Neural cell (in vitro differentiated cells): ENCODE measurements around the gene RAB40C. TPM values are rescaled to one million over a fixed set of nuclear protein-coding genes. Genes with fewer than 3 reads are reported as not detected.

Experiments
- H2AFZ ChIP-seq: fragments of 200-600, 300-800 bp; sonication (generic), shearing (Covaris generic); 2 replicates; pipeline ENCODE4 v1.6.0; 2014; ENCODE audit warnings: low read depth, mild to moderate bottlenecking, antibody characterized with exemption, low read length, moderate library complexity
- H3F3A ChIP-seq: fragments of 200-600 bp; shearing (Covaris generic); 2 replicates; pipeline ENCODE4 v1.6.1; 2016; ENCODE audit warnings: mild to moderate bottlenecking, moderate library complexity, mixed read lengths, antibody characterized with exemption, low read length; ENCODE audit not compliant: insufficient read depth, poor library complexity, severe bottlenecking
- H3K27ac ChIP-seq: fragments of 200-600, 300-800 bp; sonication (generic), shearing (Covaris generic); 2 replicates; pipeline ENCODE4 v1.5.1; 2014; ENCODE audit warnings: mild to moderate bottlenecking, low read length, moderate library complexity
- H3K27me3 ChIP-seq: fragments of 300-800, 200-600 bp; sonication (generic), shearing (Covaris generic); 2 replicates; pipeline ENCODE4 v1.6.0; 2014; ENCODE audit warnings: mild to moderate bottlenecking, low read depth, low read length, moderate library complexity; ENCODE audit not compliant: insufficient read depth
- H3K36me3 ChIP-seq: fragments of 300-800, 200-600 bp; sonication (generic), shearing (Covaris generic); 2 replicates; pipeline ENCODE4 v1.5.1; 2014; ENCODE audit warnings: mild to moderate bottlenecking, antibody characterized with exemption, low read length, moderate library complexity; ENCODE audit not compliant: insufficient read depth
- H3K4me2 ChIP-seq: fragments of 300-800, 200-600 bp; sonication (generic), shearing (Covaris generic); 2 replicates; pipeline ENCODE4 v1.6.0; 2014; ENCODE audit warnings: mild to moderate bottlenecking, low read length
- H3K4me3 ChIP-seq: fragments of 300-800, 200-600 bp; sonication (generic), shearing (Covaris generic); 2 replicates; pipeline ENCODE4 v1.5.1; 2014; ENCODE audit warnings: mild to moderate bottlenecking, low read length, moderate library complexity
- H3K79me2 ChIP-seq: fragments of 200-600 bp; shearing (Covaris generic); replicated peaks from 2 replicates; pipeline ENCODE4 v1.6.0; 2014; ENCODE audit warnings: mild to moderate bottlenecking, low read length, moderate library complexity; ENCODE audit not compliant: insufficient read depth
- H3K9ac ChIP-seq: fragments of 300-800, 200-600 bp; sonication (generic), shearing (Covaris generic); 2 replicates; pipeline ENCODE4 v1.6.1; 2016; ENCODE audit warnings: mild to moderate bottlenecking, low read length, mixed read lengths
- H3K9me2 ChIP-seq: fragments of 200-600 bp; shearing (Covaris generic); 2 replicates; pipeline ENCODE4 v1.6.1; 2016; ENCODE audit warnings: mild to moderate bottlenecking, low read length, mixed read lengths; ENCODE audit not compliant: insufficient read depth
- H3K9me3 ChIP-seq: fragments of 200-600, 300-800 bp; sonication (generic), shearing (Covaris generic); 2 replicates; pipeline ENCODE4 v1.6.1; 2016; ENCODE audit warnings: mild to moderate bottlenecking, mixed run types, low read length, moderate library complexity, mixed read lengths
- H4K20me1 ChIP-seq: fragments of 200-600 bp; shearing (Covaris generic); 2 replicates; pipeline ENCODE4 v1.6.1; 2016; ENCODE audit warnings: mild to moderate bottlenecking, mixed run types; ENCODE audit not compliant: insufficient read depth
- EP300 ChIP-seq: fragments of 450-650 bp; conservative IDR thresholded peaks from 2 replicates; pipeline ENCODE4 v1.6.1; 2014; ENCODE audit warnings: antibody characterized with exemption, mild to moderate bottlenecking, moderate library complexity; ENCODE audit not compliant: poor library complexity, severe bottlenecking
- EZH2 ChIP-seq: fragments of 200-600, 300-800 bp; shearing (Covaris generic), sonication (generic); IDR thresholded peaks from 2 replicates; pipeline ENCODE4 v1.6.1; 2014; ENCODE audit warnings: antibody characterized with exemption, low read length, borderline replicate concordance, mild to moderate bottlenecking; ENCODE audit not compliant: insufficient read depth, poor library complexity, severe bottlenecking
- POLR2AphosphoS5 ChIP-seq: IDR thresholded peaks from 2 replicates; pipeline ENCODE4 v1.6.1; 2012
- RAD21 ChIP-seq: fragments of 450-650 bp; conservative IDR thresholded peaks from 2 replicates; pipeline ENCODE4 v1.6.1; 2014; ENCODE audit warnings: antibody characterized with exemption, mild to moderate bottlenecking, moderate library complexity
- REST ChIP-seq: IDR thresholded peaks from 2 replicates; pipeline ENCODE4 v1.6.1; 2012; ENCODE audit warnings: borderline replicate concordance
- SMC3 ChIP-seq: fragments of 450-650 bp; conservative IDR thresholded peaks from 2 replicates; pipeline ENCODE4 v1.6.1; 2014; ENCODE audit warnings: antibody characterized with exemption, mild to moderate bottlenecking, moderate library complexity; ENCODE audit not compliant: poor library complexity
- TAF1 ChIP-seq: IDR thresholded peaks from 2 replicates; pipeline ENCODE4 v1.6.1; 2012; ENCODE audit warnings: low read depth
- polyA plus RNA-seq: library from polyadenylated mRNA; depleted of rRNA; stranded (reverse); fragments of >200 nt; gene quantifications from 2 replicates; pipeline ENCODE4 v1.2.3, GENCODE V29; 2014
- TF ChIP-seq, protein P1 (sequence below): fragments of 450-650 bp; IDR thresholded peaks from 2 replicates; pipeline ENCODE4 v1.5.1; 2014; ENCODE audit warnings: antibody characterized with exemption, mild to moderate bottlenecking, moderate library complexity; ENCODE audit not compliant: poor library complexity, severe bottlenecking

Gene RAB40C
- polyA plus RNA-seq, 1 donor from 2014 or later: 40.7 TPM

- H3K36me3 ChIP-seq: peaks cover 5% of the 10 kb centered on the region
- no peak overlapping the region for H3K4me3 ChIP-seq
Measured at GRCh38 chr16:609984-610383, 20.1 kb downstream of the RAB40C start.

GRCh38 chr16:610513-611381 lies 20.9 kb downstream of the RAB40C start:
- Histone ChIP-seq H3K9me2 (no peaks in the 10 kb centered on the region), H3K9me3 (no peaks in the 10 kb centered on the region), H3K27me3 (no peaks in the 10 kb centered on the region), H3K27ac (no peak overlapping the region), H3K79me2 (no peaks in the 10 kb centered on the region), H2AFZ (no peak overlapping the region), H3K9ac (no peak overlapping the region), H3F3A (no peaks in the 10 kb centered on the region), H3K4me2 (no peak overlapping the region), H3K36me3 (peaks cover 7% of the 10 kb centered on the region), H3K4me3 (no peak overlapping the region), H4K20me1 (no peaks in the 10 kb centered on the region)
- TF ChIP-seq RAD21 (no peak), TAF1 (no peak), REST (no peak), SMC3 (no peak), EZH2 (no peak), POLR2AphosphoS5 (no peak), EP300 (no peak)
- TF ChIP-seq, protein P1, sequence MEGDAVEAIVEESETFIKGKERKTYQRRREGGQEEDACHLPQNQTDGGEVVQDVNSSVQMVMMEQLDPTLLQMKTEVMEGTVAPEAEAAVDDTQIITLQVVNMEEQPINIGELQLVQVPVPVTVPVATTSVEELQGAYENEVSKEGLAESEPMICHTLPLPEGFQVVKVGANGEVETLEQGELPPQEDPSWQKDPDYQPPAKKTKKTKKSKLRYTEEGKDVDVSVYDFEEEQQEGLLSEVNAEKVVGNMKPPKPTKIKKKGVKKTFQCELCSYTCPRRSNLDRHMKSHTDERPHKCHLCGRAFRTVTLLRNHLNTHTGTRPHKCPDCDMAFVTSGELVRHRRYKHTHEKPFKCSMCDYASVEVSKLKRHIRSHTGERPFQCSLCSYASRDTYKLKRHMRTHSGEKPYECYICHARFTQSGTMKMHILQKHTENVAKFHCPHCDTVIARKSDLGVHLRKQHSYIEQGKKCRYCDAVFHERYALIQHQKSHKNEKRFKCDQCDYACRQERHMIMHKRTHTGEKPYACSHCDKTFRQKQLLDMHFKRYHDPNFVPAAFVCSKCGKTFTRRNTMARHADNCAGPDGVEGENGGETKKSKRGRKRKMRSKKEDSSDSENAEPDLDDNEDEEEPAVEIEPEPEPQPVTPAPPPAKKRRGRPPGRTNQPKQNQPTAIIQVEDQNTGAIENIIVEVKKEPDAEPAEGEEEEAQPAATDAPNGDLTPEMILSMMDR: no peak

More at GRCh38 chr16:609984-610383, 20.1 kb downstream of the RAB40C start:
- no peaks in the 10 kb centered on the region for H3F3A ChIP-seq
- H4K20me1 ChIP-seq: no peaks in the 10 kb centered on the region
- H3K9me3 ChIP-seq: no peaks in the 10 kb centered on the region
- H3K27me3 ChIP-seq: no peaks in the 10 kb centered on the region
- no peak overlapping the region for H3K27ac ChIP-seq
- H3K4me2 ChIP-seq: no peak overlapping the region
- no peaks in the 10 kb centered on the region for H3K9me2 ChIP-seq
- H3K79me2 ChIP-seq: no peaks in the 10 kb centered on the region
- no peak overlapping the region for H3K9ac ChIP-seq
- H2AFZ ChIP-seq: no peak overlapping the region
- TF ChIP-seq, protein P1: no peak
- TF ChIP-seq REST (no peak), RAD21 (no peak), POLR2AphosphoS5 (no peak), EZH2 (no peak)
